Activated CD8-positive, alpha-beta memory T cell treated with anti-CD3 and anti-CD28 coated beads, Interleukin-2, amount 50 U/mL, for 1 hour (primary cell): ENCODE data around the gene KCP.

Source experiments
- DNase-seq: peaks from one replicate; pipeline ENCODE4 v3.0.0-alpha.2; 2020; ENCODE audit errors: extremely low read depth

KCP gene

GRCh38 chr7:128887169-128888038 lies 23.1 kb downstream of the KCP start:
- DNase-seq = no peak

GRCh38 chr7:128886391-128887168 lies 23.9 kb downstream of the KCP start:
- DNase-seq = no peak

DNA sequence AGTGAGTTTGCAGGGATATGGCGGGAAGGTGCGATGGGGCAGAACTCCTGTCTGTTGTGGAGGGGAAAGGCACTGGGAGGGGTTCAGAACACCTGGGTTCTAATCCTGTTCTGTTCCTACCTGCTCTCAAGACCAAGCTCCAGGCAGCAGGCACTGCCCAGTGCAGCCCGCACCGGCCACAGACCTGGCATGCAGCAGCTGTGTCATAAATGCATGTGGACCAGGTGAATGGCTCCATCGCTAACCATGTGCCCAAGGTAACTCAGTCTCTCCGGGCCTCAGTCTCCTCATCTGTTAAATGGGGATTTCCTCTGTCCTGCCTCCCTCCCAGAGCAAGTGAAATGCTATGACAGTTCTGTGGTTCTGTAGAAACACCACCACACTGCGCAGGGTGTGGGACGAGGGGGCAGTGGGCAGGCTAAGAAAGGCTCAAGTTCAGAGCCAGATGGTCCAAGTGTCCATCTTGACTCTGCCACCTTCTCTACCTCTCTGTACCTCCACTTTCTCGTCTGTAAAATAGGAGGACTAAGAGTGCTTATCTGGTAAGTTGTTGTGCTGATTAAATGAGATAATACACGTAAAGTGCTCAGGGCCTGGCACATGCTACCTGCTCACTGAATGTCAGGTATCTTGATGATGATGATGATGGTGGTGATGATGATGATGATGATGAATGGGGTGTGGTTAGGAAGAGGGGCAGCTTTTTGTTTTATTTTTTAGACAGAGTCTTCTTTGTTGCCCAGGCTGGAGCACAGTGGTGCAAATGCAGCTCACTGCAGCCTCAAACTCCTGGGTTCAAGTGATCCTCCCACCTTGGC lies 24.9 kb downstream of the KCP start:
- no peak for DNase-seq

DNA sequence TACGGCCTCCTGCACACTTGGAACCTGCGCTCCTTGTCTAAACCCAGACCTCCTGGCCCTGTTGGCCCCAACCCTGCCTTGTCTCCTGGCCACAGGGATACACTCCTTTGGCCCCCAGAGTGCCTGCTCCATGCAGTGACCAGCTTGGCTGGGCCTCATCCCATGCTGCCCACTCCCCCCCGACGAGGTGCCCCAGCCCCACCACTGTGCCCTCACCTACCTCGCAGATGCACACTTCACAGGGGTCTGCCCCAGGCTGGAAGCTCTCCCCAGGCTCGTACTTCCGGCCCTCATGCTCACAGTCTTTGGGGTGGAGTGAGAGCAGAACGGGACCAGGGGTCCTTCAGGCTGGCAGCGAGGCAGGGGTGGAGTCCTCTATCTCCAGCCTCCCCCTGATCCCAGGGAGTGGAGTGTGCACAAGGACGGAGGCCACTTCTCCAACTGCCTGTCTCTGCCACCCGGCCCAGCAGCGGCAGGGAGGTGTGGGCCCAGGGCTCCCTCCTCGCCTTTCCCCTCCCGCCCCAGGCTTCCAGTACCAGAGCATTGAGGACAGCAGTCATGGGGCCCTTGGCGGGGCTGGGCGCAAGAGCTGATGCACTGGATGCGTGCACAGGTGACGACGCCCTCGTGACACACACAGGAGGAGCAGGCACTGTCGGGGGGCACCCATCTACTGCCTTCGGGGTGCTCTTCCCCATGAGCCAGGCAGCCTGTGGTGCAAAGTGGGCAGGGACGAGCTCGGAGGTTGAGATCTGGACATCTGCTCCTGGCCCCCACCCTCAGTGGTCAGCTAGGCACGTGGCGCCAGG lies 25.7 kb downstream of the KCP start:
- DNase-seq = no peak

DNA sequence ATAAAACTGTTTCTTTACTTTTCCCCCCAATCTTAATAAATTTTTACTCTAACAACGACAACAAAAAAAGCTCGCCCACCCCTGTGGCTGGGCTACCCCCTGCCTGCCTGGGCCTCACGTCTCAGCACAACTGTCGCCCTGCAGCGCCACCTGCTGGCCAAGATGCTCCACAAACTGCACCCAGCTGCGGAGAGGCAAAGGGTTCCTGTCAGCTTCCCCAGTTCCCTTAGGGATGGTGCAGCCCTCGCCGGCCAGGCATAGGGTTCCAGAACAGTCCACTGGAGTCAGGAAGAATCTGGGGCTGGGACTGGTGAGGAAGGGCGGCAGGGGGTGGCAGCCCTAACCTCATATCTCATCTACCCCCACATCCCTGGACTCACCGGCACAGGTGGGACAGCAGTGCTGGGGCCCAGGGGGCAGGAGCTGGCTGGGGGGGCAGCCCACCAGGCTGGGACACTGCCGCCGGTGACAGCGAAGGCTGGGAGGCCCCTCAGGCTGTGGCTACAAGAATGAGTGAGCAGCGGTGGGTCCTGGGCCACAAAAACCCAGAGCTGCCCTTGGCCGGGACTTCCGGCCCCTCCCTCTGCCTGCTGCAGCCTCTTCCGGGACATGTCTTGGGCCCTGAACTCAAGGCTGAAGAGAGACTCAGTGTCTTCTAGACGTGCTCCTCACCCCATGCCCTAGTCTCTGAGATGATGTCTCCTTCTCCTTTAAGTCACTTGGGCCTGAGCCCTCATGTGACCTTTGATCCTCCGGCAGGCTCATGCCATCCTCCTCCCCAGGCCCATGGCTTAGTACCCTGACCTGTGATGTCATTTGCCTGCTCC lies 26.7 kb downstream of the KCP start:
- peak; percentile 69 for DNase-seq

- DNase-seq = no peak
These were observed 28.4 kb downstream of the KCP start for GRCh38 chr7:128882134-128882533.

DNA sequence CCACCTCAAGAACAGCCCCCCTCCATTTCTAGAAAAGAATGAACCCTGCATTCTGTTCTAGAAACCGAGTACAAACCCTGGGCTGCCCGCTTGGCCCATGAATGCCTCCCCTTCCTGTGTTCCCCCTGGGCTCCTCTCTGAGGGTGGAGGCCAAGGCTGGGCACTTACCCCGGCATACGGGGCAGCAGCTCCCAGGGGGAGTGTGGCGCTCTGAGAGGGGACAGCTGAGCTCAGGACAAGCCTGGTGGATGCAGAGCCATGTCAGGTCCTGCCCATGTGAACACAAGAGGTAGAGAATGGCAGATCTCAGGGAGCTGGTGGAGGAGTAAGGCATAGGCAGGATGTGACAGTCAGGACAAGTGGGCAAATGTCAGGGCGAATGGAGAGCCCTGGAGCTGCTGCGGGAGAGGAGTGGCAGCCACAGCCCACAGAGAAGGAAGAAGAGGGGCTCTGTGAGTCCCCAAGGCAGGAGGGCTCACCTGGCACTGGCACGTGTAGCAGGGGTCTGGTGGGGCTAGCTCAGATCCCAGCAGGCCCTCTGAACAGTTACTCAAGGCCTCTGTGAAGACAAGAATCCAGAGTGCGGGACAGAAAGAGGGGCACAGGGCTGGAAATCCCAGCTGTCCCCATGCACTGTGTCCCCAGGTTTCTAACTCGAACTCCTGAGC lies 28.9 kb downstream of the KCP start:
- no peak for DNase-seq

DNA sequence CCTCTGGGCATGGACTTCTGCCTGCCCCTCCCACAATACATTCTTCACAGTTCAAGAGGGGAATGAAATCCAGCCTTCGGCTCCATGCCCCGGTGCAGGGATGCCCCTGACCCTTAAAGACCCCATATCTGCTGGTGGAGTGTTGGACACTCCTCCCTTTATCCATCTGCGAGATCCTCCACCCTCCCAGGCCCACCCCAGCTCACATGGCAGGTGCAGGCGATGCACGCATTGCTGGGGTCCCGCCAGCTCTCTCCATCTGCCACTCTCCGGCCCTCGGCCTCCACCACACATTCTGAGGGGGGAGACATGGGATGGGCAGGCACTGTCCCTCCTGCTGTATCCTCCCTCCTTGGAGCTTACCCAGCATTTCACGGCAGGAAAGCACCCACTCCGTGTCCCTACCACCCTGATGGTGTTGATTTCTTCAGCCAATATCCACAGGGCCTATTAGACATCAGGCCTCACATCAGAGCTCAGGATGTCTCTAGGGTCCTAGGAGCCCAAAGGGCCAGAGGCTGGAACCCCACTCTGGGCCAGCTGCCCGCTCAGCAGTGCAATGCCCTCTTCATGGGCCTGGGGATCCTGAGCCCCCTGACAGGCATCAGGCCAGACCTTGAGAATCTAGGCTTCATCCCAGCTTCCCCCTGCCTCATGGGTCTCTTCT lies 29.6 kb downstream of the KCP start:
- no peak for DNase-seq

DNA sequence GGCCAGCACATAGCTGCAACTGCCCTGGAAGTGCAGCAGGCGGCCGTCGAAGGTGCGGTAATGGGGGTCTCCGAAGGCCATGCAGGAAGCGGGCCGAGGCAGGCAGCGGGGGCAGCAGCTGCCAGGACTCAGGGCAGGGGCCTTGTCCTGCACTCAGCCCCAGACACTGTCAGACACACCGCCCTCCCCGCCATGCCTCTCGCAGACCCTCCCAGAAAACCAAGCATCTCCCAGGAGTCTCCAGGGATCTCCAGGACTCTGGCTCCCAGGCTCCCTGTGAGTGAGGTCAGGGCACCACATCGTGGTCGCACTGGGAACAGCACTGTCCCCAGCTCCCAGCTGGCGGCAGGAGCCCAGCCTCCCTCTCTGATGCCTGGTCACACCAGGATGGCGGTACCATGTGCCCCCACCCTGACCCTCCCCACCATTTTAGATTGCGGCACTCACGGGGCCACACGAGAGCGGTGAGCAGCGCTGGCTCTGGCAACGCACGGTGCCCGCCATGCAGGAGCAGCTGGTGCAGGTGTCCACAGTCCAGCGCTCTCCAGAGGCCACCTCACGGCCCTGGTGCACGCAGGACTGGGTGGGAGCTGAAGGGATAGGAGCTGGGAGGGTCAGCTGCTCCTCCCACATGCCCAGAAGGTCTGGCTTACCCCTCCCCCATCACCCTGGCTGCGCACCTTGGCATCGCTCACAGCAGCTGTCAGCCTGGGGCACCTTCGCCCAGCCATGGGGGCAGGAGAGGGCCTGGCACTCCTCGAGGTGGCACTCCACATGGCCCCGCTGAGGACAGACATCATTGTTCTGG lies 30.4 kb downstream of the KCP start:
- no peak for DNase-seq

DNA sequence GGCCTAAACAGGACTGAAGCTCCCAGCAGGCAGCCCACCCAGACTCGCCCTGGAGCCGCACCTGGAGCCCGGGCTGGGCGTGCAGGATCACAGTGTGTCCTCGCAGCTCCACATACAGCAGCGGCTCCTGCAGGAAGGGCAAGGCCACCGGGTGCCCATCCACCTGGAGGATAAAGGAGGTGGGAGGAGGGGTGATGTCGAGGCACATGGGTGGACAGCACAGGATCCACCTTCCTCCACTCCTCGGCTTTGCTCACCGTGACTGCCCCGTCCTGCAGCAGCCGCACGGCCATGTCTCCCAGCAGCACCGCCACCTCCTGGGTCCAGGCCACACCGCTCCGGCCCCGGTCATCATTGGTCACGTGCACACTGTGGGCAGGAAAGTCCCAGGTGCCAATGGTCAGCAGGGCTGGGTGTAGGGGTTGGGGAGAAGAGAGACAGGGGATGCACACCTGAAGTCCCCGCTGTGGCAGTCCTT lies 31.0 kb downstream of the KCP start:
- no peak for DNase-seq

DNA sequence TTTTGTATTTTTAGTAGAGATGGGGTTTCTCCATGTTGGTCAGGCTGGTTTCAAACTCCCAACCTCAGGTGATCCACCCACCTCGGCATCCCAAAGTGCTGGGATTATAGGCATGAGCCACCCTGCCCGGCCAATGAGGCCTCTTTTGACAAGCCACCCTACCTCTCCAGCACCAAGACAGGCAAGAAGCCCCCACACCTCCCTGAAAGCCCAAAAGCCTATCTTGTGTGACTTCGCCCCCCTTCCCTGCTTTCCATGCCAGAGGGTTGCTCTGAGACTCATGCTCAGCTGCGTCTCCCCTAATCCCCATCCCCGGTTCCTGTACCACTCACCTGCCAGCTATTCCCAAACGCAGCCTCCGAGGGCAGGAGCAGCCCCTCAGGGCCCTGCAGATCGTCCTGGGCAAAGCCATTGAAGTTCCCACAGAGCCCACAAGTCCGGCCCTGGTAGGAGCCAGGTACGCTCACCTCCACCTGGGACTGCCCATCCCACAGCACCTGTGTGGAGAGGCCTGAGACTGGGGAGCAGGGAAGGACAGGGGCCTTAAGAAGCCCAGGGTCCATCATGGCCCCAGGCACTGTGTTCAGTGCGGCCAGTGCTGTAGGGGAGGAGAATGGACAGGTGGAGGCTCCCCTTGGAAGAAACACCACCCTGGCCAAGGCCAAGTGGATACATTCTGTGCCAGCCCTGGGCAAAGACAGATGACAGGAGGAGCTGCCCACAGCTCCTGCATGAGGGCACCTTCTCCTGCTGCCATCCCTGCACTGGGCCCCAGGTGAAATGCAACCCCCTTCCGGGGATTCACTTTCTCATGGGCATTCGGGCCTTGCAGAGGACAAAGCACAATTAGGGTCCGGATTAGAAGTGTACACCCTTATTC lies 32.0 kb downstream of the KCP start:
- DNase-seq = no peak

DNA sequence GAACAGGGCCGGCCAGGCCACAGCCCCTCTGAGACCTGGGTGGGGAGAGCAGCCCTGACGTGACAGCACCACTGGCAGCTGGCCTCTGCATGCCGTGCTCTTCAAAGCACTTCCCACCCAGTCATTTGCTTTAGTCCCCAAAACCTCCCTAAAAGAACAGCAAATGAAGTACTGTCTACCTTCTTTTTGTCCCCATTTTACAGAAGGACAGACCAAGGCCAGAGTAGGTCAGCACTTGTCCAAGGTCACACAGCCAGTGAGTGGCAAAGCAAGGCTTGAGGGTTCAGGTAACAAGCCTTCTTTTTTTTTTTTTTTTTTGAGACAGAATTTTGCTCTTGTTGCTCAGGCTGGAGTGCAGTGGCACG lies 32.8 kb downstream of the KCP start:
- no peak for DNase-seq

DNA sequence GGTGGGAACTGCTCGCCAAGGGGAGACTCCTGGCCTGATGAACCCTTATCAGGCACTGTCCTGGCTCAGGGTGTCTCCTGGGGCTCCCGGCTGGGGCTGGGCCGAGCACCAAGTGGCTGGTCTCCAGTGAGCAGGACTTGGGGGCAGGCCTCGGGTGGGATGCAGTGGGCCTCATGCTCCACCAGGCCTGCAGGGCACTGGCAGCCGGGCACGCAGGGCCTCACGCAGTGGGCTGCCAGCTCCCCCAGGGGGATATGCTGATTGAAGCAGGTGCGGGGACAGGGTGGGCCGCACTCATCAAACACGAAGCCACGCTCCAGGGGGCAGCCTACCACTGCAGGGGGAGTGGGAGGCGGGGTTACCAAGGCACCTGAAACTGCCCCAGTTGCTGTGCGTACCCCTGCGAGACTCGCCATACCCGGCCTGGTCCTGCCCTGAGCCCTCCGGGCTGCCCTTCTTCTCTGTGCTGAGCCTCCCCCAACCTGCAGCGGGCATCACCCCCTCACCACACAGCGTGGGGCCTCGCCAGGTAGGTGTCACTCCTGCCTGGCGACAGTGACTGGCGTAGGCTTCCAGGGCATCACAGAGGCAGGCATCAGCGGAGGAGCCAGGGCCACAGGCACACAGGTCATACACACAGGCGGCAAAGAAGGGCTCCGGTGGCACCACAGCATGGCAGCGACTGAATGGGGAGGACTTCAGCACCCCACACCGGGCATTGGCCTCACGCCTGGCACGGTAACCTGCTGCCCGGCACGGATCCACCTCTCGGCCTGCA lies 33.3 kb downstream of the KCP start:
- no peak for DNase-seq

- DNase-seq = no peak
These were observed 33.9 kb downstream of the KCP start for GRCh38 chr7:128876586-128876977.

DNA sequence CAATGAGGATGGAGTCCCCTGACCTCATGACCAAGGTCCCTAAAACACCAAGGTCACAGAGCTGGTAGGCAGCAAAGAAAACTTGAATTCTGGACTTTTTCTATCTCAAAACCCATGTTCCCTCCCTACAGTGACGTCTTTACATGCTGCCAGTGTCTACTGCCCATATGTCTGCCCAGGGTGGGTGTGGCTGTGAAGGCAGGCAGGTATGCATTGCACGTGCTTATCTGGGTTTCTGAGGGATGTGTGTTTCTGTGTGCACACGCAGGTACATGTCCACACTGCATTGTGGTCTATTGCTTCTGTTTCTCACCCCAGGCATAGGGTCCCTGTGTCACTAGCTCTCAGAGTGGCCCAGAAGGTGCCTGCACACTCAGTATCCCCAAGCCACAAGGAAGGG lies 34.4 kb downstream of the KCP start:
- DNase-seq = no peak

DNA sequence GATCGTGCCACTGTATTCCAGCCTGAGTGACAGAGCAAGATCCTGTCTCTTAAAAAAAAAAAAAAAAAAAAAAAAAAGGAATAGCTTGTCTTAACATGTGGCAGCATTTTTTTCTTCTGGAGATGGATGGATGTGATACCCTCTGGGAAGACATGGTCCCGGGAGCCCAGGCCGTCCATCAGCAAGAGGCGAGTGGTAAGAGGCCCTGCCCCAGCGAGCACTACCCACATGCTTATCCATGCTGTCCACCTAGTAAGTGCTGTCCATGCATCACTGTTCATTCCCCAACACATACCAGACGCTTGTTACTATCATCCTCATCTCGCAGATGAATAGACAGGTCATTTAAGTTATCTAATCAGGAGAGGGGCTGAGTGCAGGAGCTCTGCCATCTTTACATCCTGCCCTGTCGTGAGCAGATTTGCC lies 35.0 kb downstream of the KCP start:
- DNase-seq = no peak
